SK-N-SH (cell line): ENCODE results near the gene MLLT1. TPM values are rescaled to one million over a fixed set of nuclear protein-coding genes. Genes with fewer than 3 reads are reported as not detected.

Experiments used
- CTCF ChIA-PET: fragments of 300-600, 350-600 bp; formaldehyde crosslinking; extraction: SDS; loops from one replicate; lab custom pipeline; 2021; lab: Yijun Ruan, JAX
- POLR2A ChIA-PET: fragments of 350-600 bp; sonication (Branson Sonifier 250); formaldehyde crosslinking; extraction: SDS; loops from one replicate; lab custom pipeline; 2020; ENCODE audit warnings: antibody characterized with exemption, inconsistent platforms; lab: Yijun Ruan, JAX
- DNase-seq: peaks from one replicate; pipeline ENCODE4 v3.0.0; 2012
- H2AFZ ChIP-seq: fragments of 200-600 bp; sonication (generic); 2 replicates; pipeline ENCODE4 v1.8.1; 2016; ENCODE audit warnings: antibody characterized with exemption, mild to moderate bottlenecking, low read depth
- H3F3A ChIP-seq: fragments of 200-600 bp; sonication (generic); replicated peaks from 2 replicates; pipeline ENCODE3; 2016; ENCODE audit warnings: antibody characterized with exemption, mild to moderate bottlenecking; ENCODE audit not compliant: insufficient read depth
- H3K27ac ChIP-seq, 2 experiments: fragments of 200-500 bp in 1 of 2; fragments of 200-600 bp in 1 of 2; sonication (Bioruptor generic) in 1 of 2; sonication (generic), shearing (Covaris generic) in 1 of 2; 2 replicates each; pipeline versions ENCODE4 v1.5.1 to v1.6.1; 2014 to 2016; ENCODE audit warnings: low read depth in 2 of 2, inconsistent platforms in 1 of 2, low read length in 1 of 2, mild to moderate bottlenecking in 1 of 2, mixed read lengths in 1 of 2
- H3K27me3 ChIP-seq: fragments of 200-600 bp; sonication (generic), shearing (Covaris generic); 2 replicates; pipeline ENCODE4 v1.6.1; 2016; ENCODE audit warnings: mixed run types; ENCODE audit not compliant: insufficient read depth
- H3K36me3 ChIP-seq, 2 experiments: fragments of 200-500 bp in 1 of 2; fragments of 200-600 bp in 1 of 2; sonication (Bioruptor generic) in 1 of 2; sonication (generic) in 1 of 2; replicated peaks in 1 of 2; 2 replicates each; pipeline versions ENCODE3 to v1.5.1; 2014 to 2016; ENCODE audit warnings: low read length in 1 of 2, mild to moderate bottlenecking in 1 of 2; ENCODE audit not compliant: insufficient read depth in 2 of 2, control insufficient read depth in 1 of 2
- H3K4me1 ChIP-seq, 2 experiments: fragments of 200-500 bp in 1 of 2; fragments of 200-600 bp in 1 of 2; sonication (Bioruptor generic) in 1 of 2; sonication (generic), shearing (Covaris generic) in 1 of 2; 2 replicates each; pipeline versions ENCODE4 v1.5.1 to v1.6.1; 2014 to 2016; ENCODE audit warnings: low read depth in 1 of 2, low read length in 1 of 2, mixed run types in 1 of 2; ENCODE audit not compliant: insufficient read depth in 2 of 2, control insufficient read depth in 1 of 2
- H3K4me2 ChIP-seq: fragments of 200-600 bp; sonication (generic), shearing (Covaris generic); 2 replicates; pipeline ENCODE4 v1.6.1; 2017; ENCODE audit warnings: mixed run types
- H3K4me3 ChIP-seq, 2 experiments: fragments of 200-500 bp in 1 of 2; fragments of 200-600 bp in 1 of 2; sonication (Bioruptor generic) in 1 of 2; sonication (generic), shearing (Covaris generic) in 1 of 2; 2 replicates each; pipeline versions ENCODE4 v1.5.1 to v1.8.1; 2014 to 2016; ENCODE audit warnings: low read depth in 2 of 2, inconsistent platforms in 1 of 2, low read length in 1 of 2, mild to moderate bottlenecking in 1 of 2, mixed read lengths in 1 of 2, moderate library complexity in 1 of 2
- H3K79me2 ChIP-seq: fragments of 200-600 bp; sonication (generic); 2 replicates; pipeline ENCODE4 v1.8.1; 2017; ENCODE audit warnings: mild to moderate bottlenecking; ENCODE audit not compliant: insufficient read depth
- H3K9ac ChIP-seq: fragments of 200-600 bp; sonication (generic); 2 replicates; pipeline ENCODE4 v1.6.1; 2017; ENCODE audit warnings: mixed run types
- H3K9me2 ChIP-seq: fragments of 200-600 bp; sonication (generic); 2 replicates; pipeline ENCODE4 v1.6.1; 2017; ENCODE audit warnings: mixed run types
- H3K9me3 ChIP-seq: fragments of 200-600 bp; sonication (generic); 2 replicates; pipeline ENCODE4 v1.6.1; 2017; ENCODE audit warnings: mixed run types, mild to moderate bottlenecking, moderate library complexity
- H4K20me1 ChIP-seq: fragments of 200-600 bp; sonication (generic); 2 replicates; pipeline ENCODE4 v1.6.1; 2017; ENCODE audit warnings: mild to moderate bottlenecking, mixed run types; ENCODE audit not compliant: insufficient read depth
- CHD2 ChIP-seq: fragments of 150-350 bp; IDR thresholded peaks from 2 replicates; pipeline ENCODE4 v1.6.1; 2018; ENCODE audit warnings: low read length; ENCODE audit not compliant: partially characterized antibody
- EP300 ChIP-seq, 2 experiments: IDR thresholded peaks; 2 replicates each; pipeline versions ENCODE4 v1.4.0 to v1.6.1; 2012; ENCODE audit warnings: borderline replicate concordance in 1 of 2, low read depth in 1 of 2, low read length in 1 of 2
- GATA2 ChIP-seq: sonication (generic); formaldehyde crosslinking; IDR thresholded peaks from 2 replicates; pipeline ENCODE4 v1.5.0; 2020; ENCODE audit warnings: mild to moderate bottlenecking, missing genetic modification reagents
- NRF1 ChIP-seq: IDR thresholded peaks from 2 replicates; pipeline ENCODE4 v1.6.1; 2012; ENCODE audit warnings: low read depth, mild to moderate bottlenecking, low read length
- SMC3 ChIP-seq: IDR thresholded peaks from 2 replicates; pipeline ENCODE4 v1.6.1; 2012; ENCODE audit warnings: low read depth, low read length, improper control_type of control experiment
- TAF1 ChIP-seq: IDR thresholded peaks from 2 replicates; pipeline ENCODE4 v1.6.1; 2012; ENCODE audit warnings: low read depth, mild to moderate bottlenecking, low read length, moderate library complexity, borderline replicate concordance
- TEAD4 ChIP-seq: IDR thresholded peaks from 2 replicates; pipeline ENCODE4 v1.4.0; 2012; ENCODE audit warnings: mild to moderate bottlenecking, borderline replicate concordance; ENCODE audit not compliant: insufficient read depth
- USF1 ChIP-seq: IDR thresholded peaks from 2 replicates; pipeline ENCODE4 v1.4.0; 2012; ENCODE audit warnings: low read depth, borderline replicate concordance
- USF2 ChIP-seq: fragments of 150-350 bp; IDR thresholded peaks from 2 replicates; pipeline ENCODE4 v1.6.1; 2017; ENCODE audit warnings: antibody characterized with exemption, low read length, low read depth, borderline replicate concordance
- WGBS: methylation state at CpG from one replicate; pipeline ENCODE4 v1.1.6; 2017; ENCODE audit warnings: low lambda C conversion rate; 5-methylcytosine and 5-hydroxymethylcytosine counted together
- polyA plus RNA-seq, 3 experiments: library from polyadenylated mRNA; depleted of rRNA; stranded (reverse); fragments of >200 nt; gene quantifications; 2 replicates each; pipeline ENCODE4 v1.2.3, GENCODE V29; 2012

Gene MLLT1
- polyA plus RNA-seq, 1 of the 3 experiments (the other 2 are of a cell fraction): 19.0 TPM

- no peak for TF ChIP-seq NRF1
- 82% methylated on average over 8 of the region's 17 CpGs for WGBS
Measured at GRCh38 chr19:6217752-6218334, 61.9 kb downstream of the MLLT1 start.

GRCh38 chr19:6216996-6217751, 62.6 kb downstream of the MLLT1 start:
- no peaks in the 10 kb centered on the region for H3K79me2 ChIP-seq
- peak; percentile 93 for DNase-seq
- peaks cover 5% of the 10 kb centered on the region; the same call in 1 of the 2 replicates for H4K20me1 ChIP-seq
- CTCF ChIA-PET: interaction anchor here (1.1 to 4.0 kb wide), 14 partner anchors 9 to 169 kb away, joined by 3 to 52 read pairs (median 18); partner anchors contain the start of gene CLPP
- H3K4me1 ChIP-seq: peaks cover 0 to 42% of the 10 kb centered on the region in 2 experiments; a peak in 1 of 4 replicates
- H3K4me2 ChIP-seq: no peak overlapping the region
- H3K27me3 ChIP-seq: no peaks in the 10 kb centered on the region
- H3F3A ChIP-seq: no peaks in the 10 kb centered on the region
- no peak overlapping the region for H3K9ac ChIP-seq
- H3K9me3 ChIP-seq: no peaks in the 10 kb centered on the region
- no peaks in the 10 kb centered on the region for H3K9me2 ChIP-seq
- no peak overlapping the region for H2AFZ ChIP-seq
- 78% methylated on average over 15 of the region's 21 CpGs for WGBS
- POLR2A ChIA-PET: interaction anchor here (0.6 kb wide), 1 partner anchor 21 kb away, joined by 3 read pairs; no protein-coding TSS in a partner anchor
- H3K27ac ChIP-seq: peak overlapping the region in 1 of 2 experiments; percentile 64; a peak in 2 of 4 replicates
- no peak overlapping the region for H3K4me3 ChIP-seq
- H3K36me3 ChIP-seq: peaks cover 0 to 28% of the 10 kb centered on the region in 2 experiments
- TF ChIP-seq TAF1 (no peak), USF1 (peak; percentile 57; the same call in 1 of the 2 replicates), TEAD4 (no peak), USF2 (peak; percentile 20; the same call in 1 of the 2 replicates), GATA2 (CRISPR knock-in tag) (peak; percentile 65), SMC3 (no peak), CHD2 (peak; percentile 68), EP300 (IDR thresholded peaks at IDR 0.05; ENCODE audit: borderline replicate concordance in 1 of 2, low read depth in 1 of 2, low read length in 1 of 2) (0 out of 4 replicates have a peak, but pooled peaks of 1 of the 2 experiments have one; percentile 29)

More at GRCh38 chr19:6217752-6218334, 61.9 kb downstream of the MLLT1 start:
- Histone ChIP-seq H3K4me2 (no peak overlapping the region), H3K9me3 (no peaks in the 10 kb centered on the region), H3K79me2 (no peaks in the 10 kb centered on the region), H3K9ac (no peak overlapping the region), H3K27ac (peak overlapping the region in 1 of 2 experiments; percentile 43; a peak in 2 of 4 replicates), H3K4me3 (no peak overlapping the region), H3F3A (no peaks in the 10 kb centered on the region), H4K20me1 (peaks cover 5% of the 10 kb centered on the region; the same call in 1 of the 2 replicates), H2AFZ (no peak overlapping the region), H3K27me3 (no peaks in the 10 kb centered on the region), H3K4me1 (peaks cover 0 to 42% of the 10 kb centered on the region in 2 experiments; a peak in 1 of 4 replicates), H3K36me3 (peaks cover 0 to 29% of the 10 kb centered on the region in 2 experiments), H3K9me2 (no peaks in the 10 kb centered on the region)
- CTCF ChIA-PET: interaction anchor here (0.6 to 4.0 kb wide), 46 partner anchors 9 to 193 kb away, joined by 3 to 52 read pairs (median 8); partner anchors contain the start of genes ALKBH7 and CLPP
- DNase-seq: no peak
- POLR2A ChIA-PET: interaction anchor here (0.6 to 1.5 kb wide), 2 partner anchors 20 kb away, joined by 3 to 4 read pairs; no protein-coding TSS in a partner anchor
